NOMO-1 (cell line): ENCODE measurements around the gene CA5A.

Source experiments
- DNase-seq, 2 experiments: peaks; one replicate each; lab custom pipeline; 2025; ENCODE audit not compliant: unreplicated experiment in 2 of 2; lab: John Stamatoyannopoulos, UW

Gene CA5A

GRCh38 chr16:87841340-87842208, 94.8 kb downstream of the CA5A start:
- DNase-seq, result no peak

- no peak for DNase-seq
Observed at GRCh38 chr16:87840271-87840978, 95.9 kb downstream of the CA5A start.

- no peak for DNase-seq
Observed at GRCh38 chr16:87839542-87840270, 96.6 kb downstream of the CA5A start.

- DNase-seq, result no peak
Observed at GRCh38 chr16:87838643-87839541, 97.4 kb downstream of the CA5A start.
